AG04449 (cell line): ENCODE results near the gene NIF3L1.
A peak's percentile ranks its signal among the peaks of the same experiment; 100 is the strongest.

ENCODE experiments used
- CTCF ChIA-PET: fragments of 350-600 bp; formaldehyde crosslinking; extraction: SDS; loops from one replicate; lab custom pipeline; 2021; ENCODE audit warnings: antibody characterized with exemption; lab: Yijun Ruan, JAX
- POLR2A ChIA-PET: fragments of 400-600, 350-600 bp; formaldehyde crosslinking; extraction: SDS; loops from one replicate; lab custom pipeline; 2020; ENCODE audit warnings: antibody characterized with exemption, inconsistent platforms; lab: Yijun Ruan, JAX
- DNase-seq: peaks from one replicate; pipeline ENCODE4 v3.0.0-alpha.2; 2010; ENCODE audit warnings: low read depth, low spot score
- H3K4me3 ChIP-seq: 2 replicates; pipeline ENCODE4 v1.5.1; 2011; ENCODE audit warnings: low read depth, mild to moderate bottlenecking, control low read depth, low read length
- TF ChIP-seq, protein P1 (sequence below): IDR thresholded peaks from one replicate; pipeline ENCODE4 v1.5.1; 2011; ENCODE audit warnings: mild to moderate bottlenecking, moderate library complexity, low read length, control low read depth, inconsistent platforms; ENCODE audit not compliant: insufficient read depth; ENCODE audit errors: missing control alignments

NIF3L1 gene

GRCh38 chr2:200852605-200853004 lies 36.6 kb upstream of the NIF3L1 start:
- ChIA-PET POLR2A (interaction anchor here (1.9 kb wide), 1 partner anchor 12 kb away, joined by 6 read pairs; the partner anchor contains the start of gene CLK1), CTCF (no interaction called here)
- H3K4me3 ChIP-seq, result no peak overlapping the region
- TF ChIP-seq, protein P1, sequence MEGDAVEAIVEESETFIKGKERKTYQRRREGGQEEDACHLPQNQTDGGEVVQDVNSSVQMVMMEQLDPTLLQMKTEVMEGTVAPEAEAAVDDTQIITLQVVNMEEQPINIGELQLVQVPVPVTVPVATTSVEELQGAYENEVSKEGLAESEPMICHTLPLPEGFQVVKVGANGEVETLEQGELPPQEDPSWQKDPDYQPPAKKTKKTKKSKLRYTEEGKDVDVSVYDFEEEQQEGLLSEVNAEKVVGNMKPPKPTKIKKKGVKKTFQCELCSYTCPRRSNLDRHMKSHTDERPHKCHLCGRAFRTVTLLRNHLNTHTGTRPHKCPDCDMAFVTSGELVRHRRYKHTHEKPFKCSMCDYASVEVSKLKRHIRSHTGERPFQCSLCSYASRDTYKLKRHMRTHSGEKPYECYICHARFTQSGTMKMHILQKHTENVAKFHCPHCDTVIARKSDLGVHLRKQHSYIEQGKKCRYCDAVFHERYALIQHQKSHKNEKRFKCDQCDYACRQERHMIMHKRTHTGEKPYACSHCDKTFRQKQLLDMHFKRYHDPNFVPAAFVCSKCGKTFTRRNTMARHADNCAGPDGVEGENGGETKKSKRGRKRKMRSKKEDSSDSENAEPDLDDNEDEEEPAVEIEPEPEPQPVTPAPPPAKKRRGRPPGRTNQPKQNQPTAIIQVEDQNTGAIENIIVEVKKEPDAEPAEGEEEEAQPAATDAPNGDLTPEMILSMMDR, result no peak
- DNase-seq, result no peak

DNA sequence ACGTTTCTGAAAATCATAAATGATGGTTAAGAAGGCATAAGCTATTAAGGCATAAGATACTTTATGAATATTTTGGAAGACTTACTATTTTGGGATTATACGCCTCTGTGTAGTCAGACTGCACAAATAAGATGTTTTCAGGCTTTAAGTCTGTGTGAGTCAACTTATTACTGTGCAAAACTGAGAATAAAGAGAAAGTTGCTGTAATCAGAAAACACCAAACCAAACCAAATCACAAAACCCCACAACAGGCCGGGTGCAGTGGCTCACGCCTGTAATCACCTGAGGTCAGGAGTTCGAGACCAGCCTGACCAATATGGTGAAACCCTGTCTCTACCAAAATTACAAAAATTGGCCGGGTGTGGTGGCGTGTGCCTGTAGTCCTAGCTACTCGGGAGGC lies 32.4 kb upstream of the NIF3L1 start:
- POLR2A ChIA-PET, result no interaction called here
- no peak for DNase-seq
- no peak overlapping the region for H3K4me3 ChIP-seq
- TF ChIP-seq, protein P1, result no peak
- CTCF ChIA-PET, result interaction anchor here (1.3 to 1.4 kb wide), 2 partner anchors 146 to 321 kb away, joined by 3 read pairs; no protein-coding TSS in a partner anchor

GRCh38 chr2:200860092-200860795 lies 28.9 kb upstream of the NIF3L1 start:
- no peak for DNase-seq
- ChIA-PET CTCF (interaction anchor here (2.8 kb wide), 1 partner anchor 147 kb away, joined by 10 read pairs; no protein-coding TSS in a partner anchor), POLR2A (no interaction called here)
- no peak overlapping the region for H3K4me3 ChIP-seq
- TF ChIP-seq, protein P1, result no peak

- peak overlapping the region; percentile 41 for H3K4me3 ChIP-seq
- ChIA-PET POLR2A (no interaction called here), CTCF (interaction anchor here (0.6 to 0.7 kb wide), 2 partner anchors 9 to 158 kb away, joined by 3 to 4 read pairs; no protein-coding TSS in a partner anchor)
- no peak for DNase-seq
- TF ChIP-seq, protein P1, result no peak
Observed at GRCh38 chr2:200861617-200862155, 27.5 kb upstream of the NIF3L1 start.

GRCh38 chr2:200862532-200863000 lies 26.6 kb upstream of the NIF3L1 start:
- TF ChIP-seq, protein P1, result no peak
- H3K4me3 ChIP-seq, result peak overlapping the region; percentile 93
- ChIA-PET POLR2A (no interaction called here), CTCF (interaction anchor here (0.6 kb wide), 1 partner anchor 8 kb away, joined by 4 read pairs; no protein-coding TSS in a partner anchor)
- peak; percentile 28 for DNase-seq

GRCh38 chr2:200863782-200864175 lies 25.4 kb upstream of the NIF3L1 start:
- ChIA-PET POLR2A (interaction anchor here (0.8 to 2.0 kb wide), 13 partner anchors 9 to 151 kb away, joined by 3 to 19 read pairs (median 5); partner anchors contain the start of genes BZW1, NIF3L1 and PPIL3), CTCF (interaction anchor here (0.9 to 1.8 kb wide), 4 partner anchors 9 to 273 kb away, joined by 3 to 17 read pairs (median 3); partner anchors contain the start of genes NIF3L1 and PPIL3)
- TF ChIP-seq, protein P1, result no peak
- H3K4me3 ChIP-seq, result peak overlapping the region; percentile 93
- DNase-seq, result no peak
